Testis (tissue), 3 donors: ENCODE measurements around the gene OPA3. TPM values are rescaled to one million over a fixed set of nuclear protein-coding genes. Genes with fewer than 3 reads are reported as not detected.

Experiments
- DNase-seq: peaks from one replicate; pipeline ENCODE4 v3.0.0-alpha.2; 2019
- H3K27ac ChIP-seq, 2 donors: fragments of 200-600 bp; sonication (generic); one replicate each; pipeline ENCODE4 v1.5.1; 2019
- H3K27me3 ChIP-seq: fragments of 200-600 bp; sonication (generic); one replicate; pipeline ENCODE4 v1.5.1; 2019
- H3K36me3 ChIP-seq: fragments of 200-600 bp; sonication (generic); one replicate; pipeline ENCODE4 v1.5.1; 2017; ENCODE audit warnings: low read depth; ENCODE audit errors: missing control alignments
- H3K4me1 ChIP-seq: fragments of 200-600 bp; sonication (generic); one replicate; pipeline ENCODE4 v1.5.1; 2019
- H3K4me3 ChIP-seq, 2 donors: fragments of 200-600 bp; sonication (generic); one replicate each; pipeline ENCODE4 v1.5.1; 2017 to 2019
- H3K9me3 ChIP-seq: fragments of 200-600 bp; sonication (generic); one replicate; pipeline ENCODE4 v1.5.1; 2017
- POLR2A ChIP-seq: fragments of 450-650 bp; IDR thresholded peaks from one replicate; pipeline ENCODE4 v1.6.1; 2017; ENCODE audit warnings: antibody characterized with exemption, mild to moderate bottlenecking, moderate library complexity
- WGBS, 2 donors: methylation state at CpG; one replicate each; pipeline ENCODE4 v1.1.5; 2018; 5-methylcytosine and 5-hydroxymethylcytosine counted together
- intact Hi-C: fragments of 100-400 bp; cut with DNase I; formaldehyde crosslinking; loops from one replicate; pipeline ENCODE4 v1.15.1; 2023; ENCODE audit warnings: low total_unique reads
- polyA plus RNA-seq: library from polyadenylated mRNA; stranded (reverse); fragments of 350-450 nt; fragmentation: Illumina TruSeq; extraction: RNeasy Lipid Tissue Mini Kit (QIAGEN cat#74804); gene quantifications from one replicate; pipeline ENCODE4 v1.2.3, GENCODE V29; 2014; ENCODE audit warnings: low read depth, low replicate concordance; ENCODE audit not compliant: insufficient read depth
- total RNA-seq, 2 donors: library from RNA; depleted of rRNA; stranded (reverse); fragments of >200 nt; gene quantifications; one replicate each; pipeline ENCODE4 v1.2.3, GENCODE V29; 2016
- TF ChIP-seq, protein P1 (sequence below), 3 experiments: fragments of 450-650 bp in 2 of 3; fragments of 200-600 bp in 1 of 3; sonication (generic) in 1 of 3; IDR thresholded peaks; one replicate each; pipeline ENCODE4 v1.5.1; 2016 to 2019; ENCODE audit warnings: antibody characterized with exemption in 3 of 3, mild to moderate bottlenecking in 2 of 3, moderate library complexity in 1 of 3

OPA3 gene
- total and polyA plus RNA-seq, 3 donors from 2014 or later, result 18.3 to 20.9 (median 19.3) TPM

- intact Hi-C loops, result no loop called here
- 91 to 93% methylated on average over 9 of the region's 9 CpGs for WGBS, 2 donors
Measured at GRCh38 chr19:45539459-45539858, 45.1 kb downstream of the OPA3 start.

DNA sequence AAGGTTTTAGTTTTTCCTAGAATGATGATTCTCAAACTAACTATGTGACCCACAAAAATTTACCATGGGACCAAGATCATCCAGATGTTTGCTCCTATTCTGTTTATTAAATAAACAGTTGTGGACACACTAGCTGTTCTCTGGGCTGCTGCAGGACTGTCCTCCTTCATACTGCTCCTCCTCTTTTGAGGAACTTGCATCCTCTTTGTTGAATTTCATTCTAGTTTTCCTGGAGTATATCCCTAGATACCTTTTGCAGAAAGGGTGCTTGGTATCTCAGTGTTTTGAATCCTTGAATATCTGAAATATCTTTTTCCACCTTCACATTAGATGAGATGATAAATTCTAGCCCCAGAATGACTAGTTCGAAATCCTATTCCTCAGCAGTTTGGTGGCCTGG lies 53.3 kb downstream of the OPA3 start:
- Histone ChIP-seq H3K9me3 (no peaks in the 10 kb centered on the region), H3K4me1 (peaks cover 9% of the 10 kb centered on the region), H3K4me3 (no peak overlapping the region), H3K27ac (no peak overlapping the region), H3K36me3 (no peaks in the 10 kb centered on the region), H3K27me3 (no peaks in the 10 kb centered on the region)
- no peak for TF ChIP-seq POLR2A
- TF ChIP-seq, protein P1, sequence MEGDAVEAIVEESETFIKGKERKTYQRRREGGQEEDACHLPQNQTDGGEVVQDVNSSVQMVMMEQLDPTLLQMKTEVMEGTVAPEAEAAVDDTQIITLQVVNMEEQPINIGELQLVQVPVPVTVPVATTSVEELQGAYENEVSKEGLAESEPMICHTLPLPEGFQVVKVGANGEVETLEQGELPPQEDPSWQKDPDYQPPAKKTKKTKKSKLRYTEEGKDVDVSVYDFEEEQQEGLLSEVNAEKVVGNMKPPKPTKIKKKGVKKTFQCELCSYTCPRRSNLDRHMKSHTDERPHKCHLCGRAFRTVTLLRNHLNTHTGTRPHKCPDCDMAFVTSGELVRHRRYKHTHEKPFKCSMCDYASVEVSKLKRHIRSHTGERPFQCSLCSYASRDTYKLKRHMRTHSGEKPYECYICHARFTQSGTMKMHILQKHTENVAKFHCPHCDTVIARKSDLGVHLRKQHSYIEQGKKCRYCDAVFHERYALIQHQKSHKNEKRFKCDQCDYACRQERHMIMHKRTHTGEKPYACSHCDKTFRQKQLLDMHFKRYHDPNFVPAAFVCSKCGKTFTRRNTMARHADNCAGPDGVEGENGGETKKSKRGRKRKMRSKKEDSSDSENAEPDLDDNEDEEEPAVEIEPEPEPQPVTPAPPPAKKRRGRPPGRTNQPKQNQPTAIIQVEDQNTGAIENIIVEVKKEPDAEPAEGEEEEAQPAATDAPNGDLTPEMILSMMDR (IDR thresholded peaks at IDR 0.05), result no peak
- 88 to 100% methylated on average over 1 of the region's 1 CpG for WGBS, 2 donors
- intact Hi-C loops, result no loop called here
- DNase-seq, result no peak

More at GRCh38 chr19:45539459-45539858, 45.1 kb downstream of the OPA3 start:
- H3K36me3 ChIP-seq, result no peaks in the 10 kb centered on the region
- no peaks in the 10 kb centered on the region for H3K9me3 ChIP-seq
- no peak for DNase-seq
- TF ChIP-seq, protein P1 (IDR thresholded peaks at IDR 0.05), result no peak
- no peak for TF ChIP-seq POLR2A
- no peaks in the 10 kb centered on the region for H3K4me1 ChIP-seq
- H3K4me3 ChIP-seq, result no peak overlapping the region
- no peak overlapping the region for H3K27ac ChIP-seq
- no peaks in the 10 kb centered on the region for H3K27me3 ChIP-seq

GRCh38 chr19:45529420-45529785 lies 55.2 kb downstream of the OPA3 start:
- Histone ChIP-seq H3K4me3 (peak overlapping the region in 1 of 2 donors; percentile 35), H3K4me1 (peaks cover 9% of the 10 kb centered on the region), H3K36me3 (no peaks in the 10 kb centered on the region), H3K27me3 (no peaks in the 10 kb centered on the region), H3K27ac (no peak overlapping the region), H3K9me3 (no peaks in the 10 kb centered on the region)
- WGBS, 2 donors, result 24 to 36% methylated on average over 12 to 14 of the region's 14 CpGs
- TF ChIP-seq POLR2A, result no peak
- TF ChIP-seq, protein P1 (IDR thresholded peaks at IDR 0.05), result no peak
- intact Hi-C loops, result loop anchor here (10.0 kb wide), 1 partner anchor 115 kb away; no protein-coding TSS in a partner anchor
- DNase-seq, result no peak

GRCh38 chr19:45528744-45529419 lies 55.7 kb downstream of the OPA3 start:
- Histone ChIP-seq H3K27me3 (no peaks in the 10 kb centered on the region), H3K4me1 (peaks cover 9% of the 10 kb centered on the region), H3K4me3 (peak overlapping the region in 1 of 2 donors; percentile 35), H3K36me3 (no peaks in the 10 kb centered on the region), H3K27ac (no peak overlapping the region), H3K9me3 (no peaks in the 10 kb centered on the region)
- no peak for TF ChIP-seq POLR2A
- TF ChIP-seq, protein P1 (IDR thresholded peaks at IDR 0.05), result no peak
- intact Hi-C loops, result loop anchor here (10.0 kb wide), 1 partner anchor 116 kb away; no protein-coding TSS in a partner anchor
- peak; percentile 48 for DNase-seq
- WGBS, 2 donors, result 15% methylated on average over 24 to 43 of the region's 49 CpGs
